ENCODE data around the gene CLEC3B.
"Not testable (repeated sequence)": the region's sequence is repeated elsewhere in the genome, so short reads cannot be mapped to it uniquely, and the experiment has no call there.

The CLEC3B gene

DNA sequence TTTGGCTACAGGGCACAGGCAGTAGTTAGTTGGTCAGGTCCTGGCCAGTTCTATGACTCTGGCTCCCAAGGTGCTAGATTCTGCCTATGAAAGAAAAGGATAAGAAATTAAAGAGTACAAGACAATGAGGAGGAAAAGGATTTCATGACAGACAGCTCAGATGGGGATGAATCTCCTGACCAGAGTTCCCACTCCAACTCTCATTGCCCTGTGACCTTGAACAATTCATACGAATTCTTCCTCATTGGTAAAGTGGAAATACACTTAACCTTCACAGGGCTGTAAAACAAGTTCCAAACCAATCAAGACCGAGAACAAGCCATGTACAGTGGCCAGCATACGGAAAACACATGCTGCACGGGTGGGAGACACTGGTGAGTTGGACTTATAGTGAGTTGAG, 23.7 kb downstream of the CLEC3B start:
- H2AFZ ChIP-seq (ENCODE audit: low read length): no peak overlapping the region
- H3K9ac ChIP-seq (ENCODE audit: low read length): no peak overlapping the region

GRCh38 chr3:45051685-45052084, 25.6 kb downstream of the CLEC3B start:
- H3K9ac ChIP-seq (ENCODE audit: low read length): no peak overlapping the region
- H3K27me3 ChIP-seq (ENCODE audit: insufficient read depth, low read length): no peaks in the 10 kb centered on the region
- TF ChIP-seq CTCF (IDR thresholded peaks at IDR 0.05; ENCODE audit: low read length): no peak
- no peak for TF ChIP-seq EZH2 (IDR thresholded peaks at IDR 0.05; ENCODE audit: borderline replicate concordance, low read length)
- H3K4me1 ChIP-seq (ENCODE audit: insufficient read depth, low read length, severe bottlenecking): no peaks in the 10 kb centered on the region
- H4K20me1 ChIP-seq (ENCODE audit: insufficient read depth, low read length): no peaks in the 10 kb centered on the region
- no peaks in the 10 kb centered on the region for H3K9me3 ChIP-seq (ENCODE audit: low read length)
- no peaks in the 10 kb centered on the region for H3F3A ChIP-seq (ENCODE audit: insufficient read depth, low read length)
- no peaks in the 10 kb centered on the region for H3K9me2 ChIP-seq (ENCODE audit: low read depth, low read length)
- H3K36me3 ChIP-seq (ENCODE audit: insufficient read depth, low read length): no peaks in the 10 kb centered on the region
- no peaks in the 10 kb centered on the region for H3K79me2 ChIP-seq (ENCODE audit: insufficient read depth, low read length)
- no peak overlapping the region for H3K4me3 ChIP-seq (ENCODE audit: low read depth, low read length, poor library complexity, severe bottlenecking)
- H3K27ac ChIP-seq (ENCODE audit: low read depth, low read length, poor library complexity, severe bottlenecking): no peak overlapping the region
- H3K4me2 ChIP-seq (ENCODE audit: low read length): no peak overlapping the region
- H2AFZ ChIP-seq (ENCODE audit: low read length): no peak overlapping the region

More for the DNA sequence above, 23.7 kb downstream of the CLEC3B start:
- Histone ChIP-seq H3K4me2 (ENCODE audit: low read length) (no peak overlapping the region), H3K9me2 (ENCODE audit: low read depth, low read length) (no peaks in the 10 kb centered on the region), H4K20me1 (ENCODE audit: insufficient read depth, low read length) (no peaks in the 10 kb centered on the region), H3K79me2 (ENCODE audit: insufficient read depth, low read length) (no peaks in the 10 kb centered on the region), H3F3A (ENCODE audit: insufficient read depth, low read length) (no peaks in the 10 kb centered on the region), H3K9me3 (ENCODE audit: low read length) (no peaks in the 10 kb centered on the region), H3K4me3 (ENCODE audit: low read depth, low read length, poor library complexity, severe bottlenecking) (no peak overlapping the region), H3K4me1 (ENCODE audit: insufficient read depth, low read length, severe bottlenecking) (no peaks in the 10 kb centered on the region), H3K36me3 (ENCODE audit: insufficient read depth, low read length) (no peaks in the 10 kb centered on the region), H3K27ac (ENCODE audit: low read depth, low read length, poor library complexity, severe bottlenecking) (no peak overlapping the region), H3K27me3 (ENCODE audit: insufficient read depth, low read length) (0 out of 2 replicates have a peak, but pooled peaks cover 4% of the 10 kb centered on the region)
- TF ChIP-seq EZH2 (IDR thresholded peaks at IDR 0.05; ENCODE audit: borderline replicate concordance, low read length): no peak

GRCh38 chr3:45053805-45054195, 27.7 kb downstream of the CLEC3B start:
- not testable (repeated sequence) for H3K9me3 ChIP-seq (ENCODE audit: low read length); H3F3A ChIP-seq (ENCODE audit: insufficient read depth, low read length); H3K4me2 ChIP-seq (ENCODE audit: low read length); H3K9me2 ChIP-seq (ENCODE audit: low read depth, low read length); H3K36me3 ChIP-seq (ENCODE audit: insufficient read depth, low read length); H3K27ac ChIP-seq (ENCODE audit: low read depth, low read length, poor library complexity, severe bottlenecking); H2AFZ ChIP-seq (ENCODE audit: low read length); H3K9ac ChIP-seq (ENCODE audit: low read length); H4K20me1 ChIP-seq (ENCODE audit: insufficient read depth, low read length); H3K4me3 ChIP-seq (ENCODE audit: low read depth, low read length, poor library complexity, severe bottlenecking); H3K27me3 ChIP-seq (ENCODE audit: insufficient read depth, low read length); H3K4me1 ChIP-seq (ENCODE audit: insufficient read depth, low read length, severe bottlenecking); H3K79me2 ChIP-seq (ENCODE audit: insufficient read depth, low read length)

GRCh38 chr3:45054196-45054857, 28.2 kb downstream of the CLEC3B start:
- Histone ChIP-seq H3K4me3 (ENCODE audit: low read depth, low read length, poor library complexity, severe bottlenecking) (no peak overlapping the region), H3K9ac (ENCODE audit: low read length) (no peak overlapping the region), H3K79me2 (ENCODE audit: insufficient read depth, low read length) (no peaks in the 10 kb centered on the region), H3K27ac (ENCODE audit: low read depth, low read length, poor library complexity, severe bottlenecking) (no peak overlapping the region), H3K9me2 (ENCODE audit: low read depth, low read length) (no peaks in the 10 kb centered on the region), H3K4me2 (ENCODE audit: low read length) (no peak overlapping the region), H3K36me3 (ENCODE audit: insufficient read depth, low read length) (no peaks in the 10 kb centered on the region), H3K27me3 (ENCODE audit: insufficient read depth, low read length) (no peaks in the 10 kb centered on the region), H3K4me1 (ENCODE audit: insufficient read depth, low read length, severe bottlenecking) (no peaks in the 10 kb centered on the region), H2AFZ (ENCODE audit: low read length) (no peak overlapping the region), H3F3A (ENCODE audit: insufficient read depth, low read length) (no peaks in the 10 kb centered on the region), H3K9me3 (ENCODE audit: low read length) (no peaks in the 10 kb centered on the region), H4K20me1 (ENCODE audit: insufficient read depth, low read length) (no peaks in the 10 kb centered on the region)
- no peak for TF ChIP-seq CTCF (IDR thresholded peaks at IDR 0.05; ENCODE audit: low read length)
- no peak for TF ChIP-seq EZH2 (IDR thresholded peaks at IDR 0.05; ENCODE audit: borderline replicate concordance, low read length)
